AG09309 (cell line): ENCODE data around the gene RBM10.

Source experiments
- DNase-seq: peaks from one replicate; pipeline ENCODE4 v3.0.0-alpha.2; 2010; ENCODE audit warnings: low read depth
- H3K4me3 ChIP-seq: 2 replicates; pipeline ENCODE4 v1.5.1; 2011; ENCODE audit warnings: mild to moderate bottlenecking, low read depth, low read length, moderate library complexity; ENCODE audit not compliant: control insufficient read depth
- CTCF ChIP-seq: IDR thresholded peaks from 2 replicates; pipeline ENCODE4 v1.5.1; 2011; ENCODE audit warnings: mild to moderate bottlenecking, low read depth, low read length, inconsistent platforms; ENCODE audit not compliant: insufficient read depth, control insufficient read depth; ENCODE audit errors: missing control alignments

RBM10 gene

GRCh38 chrX:47177079-47177478 is 32.1 kb downstream of the RBM10 start:
- no peak for DNase-seq
- TF ChIP-seq CTCF = no peak
- H3K4me3 ChIP-seq = no peak overlapping the region

DNA sequence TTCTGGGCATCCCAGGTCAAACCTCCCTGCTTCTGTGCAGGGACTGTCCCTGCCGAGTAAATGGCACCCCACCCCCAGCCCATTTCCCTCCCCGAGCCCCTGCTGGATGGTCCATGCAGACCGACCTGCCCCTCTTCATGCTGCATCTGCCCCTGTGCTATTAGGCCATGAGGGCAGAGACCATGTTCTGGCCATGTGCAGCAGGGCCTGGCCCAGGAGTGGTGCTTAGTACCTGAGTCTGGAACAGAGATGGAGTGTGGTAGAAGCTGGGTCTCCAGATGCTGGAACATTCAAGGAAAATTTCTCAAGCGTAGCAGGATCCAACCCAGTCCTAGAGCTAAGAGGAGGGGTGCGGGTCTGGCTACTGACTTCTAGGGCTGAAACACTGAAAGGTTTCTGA is 33.3 kb downstream of the RBM10 start:
- no peak for DNase-seq
- no peak for TF ChIP-seq CTCF
- no peak overlapping the region for H3K4me3 ChIP-seq

GRCh38 chrX:47179221-47179927 is 34.4 kb downstream of the RBM10 start:
- no peak for DNase-seq
- no peak overlapping the region for H3K4me3 ChIP-seq
- TF ChIP-seq CTCF = no peak

DNA sequence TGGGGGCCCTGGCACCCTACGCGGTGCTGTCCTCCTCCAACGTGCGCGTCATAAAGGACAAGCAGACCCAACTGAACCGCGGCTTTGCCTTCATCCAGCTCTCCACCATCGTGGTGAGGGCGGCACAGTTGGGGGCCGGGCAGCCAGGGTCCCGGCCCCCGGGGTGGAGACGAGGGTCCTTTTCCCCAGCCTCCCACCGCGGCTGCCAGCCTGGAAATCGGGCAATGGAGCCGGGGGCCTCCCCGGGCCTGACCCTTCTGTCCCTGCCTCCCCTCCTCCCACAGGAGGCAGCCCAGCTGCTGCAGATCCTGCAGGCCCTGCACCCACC is 34.9 kb downstream of the RBM10 start:
- H3K4me3 ChIP-seq = no peak overlapping the region
- TF ChIP-seq CTCF = no peak
- no peak for DNase-seq

DNA sequence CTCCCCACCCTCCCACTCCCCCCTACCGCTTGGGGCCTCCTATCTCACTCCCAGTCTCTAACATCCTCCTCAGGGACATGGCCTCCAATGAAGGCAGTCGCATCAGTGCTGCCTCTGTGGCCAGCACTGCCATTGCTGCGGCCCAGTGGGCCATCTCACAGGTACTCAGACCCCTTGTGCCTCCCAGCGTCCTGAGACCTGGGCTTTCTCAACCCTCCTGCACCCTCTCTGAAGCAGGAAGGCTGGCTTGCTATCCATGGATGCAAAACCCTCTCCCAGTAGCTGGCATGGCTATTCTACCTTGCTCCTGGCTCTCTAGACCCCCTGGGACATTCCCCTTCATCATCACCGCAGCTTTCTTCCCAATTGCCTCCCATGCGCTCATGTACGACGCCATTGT is 35.3 kb downstream of the RBM10 start:
- H3K4me3 ChIP-seq = no peak overlapping the region
- TF ChIP-seq CTCF = no peak
- DNase-seq = no peak

DNA sequence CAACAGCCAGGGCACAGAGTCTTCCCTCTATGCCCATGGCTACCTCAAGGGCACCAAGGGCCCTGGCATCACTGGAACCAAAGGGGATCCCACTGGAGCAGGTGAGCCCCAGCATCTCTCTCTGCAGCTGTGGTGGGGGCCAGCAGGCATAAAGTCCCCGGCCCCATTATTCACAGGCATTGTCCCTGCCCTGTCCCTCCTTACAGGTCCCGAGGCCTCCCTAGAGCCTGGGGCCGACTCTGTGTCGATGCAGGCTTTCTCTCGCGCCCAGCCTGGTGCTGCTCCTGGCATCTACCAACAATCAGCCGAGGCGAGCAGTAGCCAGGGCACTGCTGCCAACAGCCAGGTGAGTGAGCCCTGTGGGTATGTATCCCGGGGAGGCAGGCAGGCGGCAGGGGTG is 36.3 kb downstream of the RBM10 start:
- no peak for DNase-seq
- TF ChIP-seq CTCF = no peak
- H3K4me3 ChIP-seq = no peak overlapping the region
